GM12874 (cell line): ENCODE data around the gene ENSA.

ENCODE experiments used
- CTCF ChIP-seq: IDR thresholded peaks from 2 replicates; pipeline ENCODE4 v1.5.1; 2011; ENCODE audit warnings: low read depth, mild to moderate bottlenecking, control low read depth, low read length, moderate library complexity; ENCODE audit not compliant: insufficient read depth

ENSA gene

GRCh38 chr1:150596095-150596892, 33.1 kb downstream of the ENSA start:
- TF ChIP-seq CTCF = no peak

- no peak for TF ChIP-seq CTCF
Measured at GRCh38 chr1:150582371-150582770, 47.0 kb downstream of the ENSA start.

GRCh38 chr1:150579945-150580642, 49.3 kb downstream of the ENSA start:
- no peak for TF ChIP-seq CTCF

GRCh38 chr1:150579110-150579944, 50.1 kb downstream of the ENSA start, which contains the start of gene MCL1:
Gene MCL1, minus strand, starts transcription at chr1:150579610. Its CDS starts 80 bp downstream, at chr1:150579530.
- TF ChIP-seq CTCF = no peak

GRCh38 chr1:150578272-150579109, 50.9 kb downstream of the ENSA start:
- TF ChIP-seq CTCF = no peak

- no peak for TF ChIP-seq CTCF
Measured at GRCh38 chr1:150577557-150578271, 51.7 kb downstream of the ENSA start.
